Measurements from ENCODE around the gene MB21D2. TPM values are rescaled to one million over a fixed set of nuclear protein-coding genes. Genes with fewer than 3 reads are reported as not detected.

MB21D2 gene
- total and polyA plus RNA-seq, 2 of the 8 experiments (the other 6 are each of a cell fraction or from before 2014, with no cell fraction given), result 10.0 to 21.0 TPM

- no peak for TF ChIP-seq USF2 (IDR thresholded peaks at IDR 0.05; ENCODE audit: low read length)
- TF ChIP-seq CREB1 (IDR thresholded peaks at IDR 0.05), result no peak
These were observed 6.1 kb upstream of the MB21D2 start (continued) for GRCh38 chr3:192923731-192924130.

All from H1 (cell line).